Keratinocyte (primary cell): ENCODE measurements around the gene MOB2.

Experiments used
- CTCF ChIP-seq, 3 experiments: IDR thresholded peaks in 1 of 3; conservative IDR thresholded peaks in 1 of 3; optimal IDR thresholded peaks in 1 of 3; 2 replicates in 2 of 3; 3 replicates in 1 of 3; pipeline versions ENCODE3 to v1.5.1; 2011; ENCODE audit warnings: low read length in 3 of 3, mild to moderate bottlenecking in 3 of 3, moderate library complexity in 2 of 3, control low read depth in 1 of 3, inconsistent platforms in 1 of 3; ENCODE audit not compliant: insufficient read depth in 2 of 3; ENCODE audit errors: extremely low read depth in 1 of 3
- EZH2 ChIP-seq: IDR thresholded peaks from one replicate; pipeline ENCODE4 v1.6.1; 2012; ENCODE audit warnings: inconsistent platforms, mild to moderate bottlenecking, low read length, moderate library complexity

GRCh38 chr11:1422481-1422880 is 64.1 kb downstream of the MOB2 start:
- TF ChIP-seq CTCF (optimal IDR thresholded peaks at IDR 0.05 in 1 of 3, IDR thresholded peaks at IDR 0.05 in 1 of 3, conservative IDR thresholded peaks at IDR 0.05 in 1 of 3; ENCODE audit: extremely low read depth in 1 of 3, insufficient read depth in 2 of 3, low read length in 3 of 3) (no peak), EZH2 (no peak)
